AG04450 (cell line): ENCODE measurements around the gene CDK16. TPM values are rescaled to one million over a fixed set of nuclear protein-coding genes. Genes with fewer than 3 reads are reported as not detected.

Source experiments
- CTCF ChIA-PET: fragments of 300-600, 350-600 bp; formaldehyde crosslinking; extraction: SDS; loops from one replicate; lab custom pipeline; 2022; ENCODE audit warnings: antibody characterized with exemption, inconsistent platforms; lab: Charles Lee
- POLR2A ChIA-PET: fragments of 350-600 bp; formaldehyde crosslinking; extraction: SDS; loops from one replicate; lab custom pipeline; 2021; ENCODE audit warnings: antibody characterized with exemption, inconsistent platforms; lab: Yijun Ruan, JAX
- DNase-seq: peaks from one replicate; pipeline ENCODE4 v3.0.0-alpha.2; 2011; ENCODE audit warnings: low read depth, low spot score
- H3K27ac ChIP-seq: one replicate; pipeline ENCODE4 v1.5.1; 2012; ENCODE audit warnings: low read depth, low read length, control low read depth
- H3K27me3 ChIP-seq: one replicate; pipeline ENCODE4 v1.6.0; 2012; ENCODE audit warnings: low read length; ENCODE audit not compliant: control insufficient read depth, insufficient read depth
- H3K4me3 ChIP-seq: 2 replicates; pipeline ENCODE4 v1.5.1; 2011; ENCODE audit warnings: mild to moderate bottlenecking, low read depth, low read length, control low read depth
- H3K9me3 ChIP-seq: 2 replicates; pipeline ENCODE4 v1.5.1; 2012; ENCODE audit warnings: low read length; ENCODE audit not compliant: control insufficient read depth, insufficient read depth
- polyA plus RNA-seq: library from polyadenylated mRNA; depleted of rRNA; stranded (reverse); fragments of >200 nt; gene quantifications from 2 replicates; pipeline ENCODE4 v1.2.3, GENCODE V29; 2011
- TF ChIP-seq, protein P1 (sequence below): IDR thresholded peaks from 2 replicates; pipeline ENCODE4 v1.5.1; 2011; ENCODE audit warnings: low read depth, low read length, control low read depth, inconsistent platforms

CDK16 gene
- polyA plus RNA-seq, 1 experiment = 89.9 TPM

DNA sequence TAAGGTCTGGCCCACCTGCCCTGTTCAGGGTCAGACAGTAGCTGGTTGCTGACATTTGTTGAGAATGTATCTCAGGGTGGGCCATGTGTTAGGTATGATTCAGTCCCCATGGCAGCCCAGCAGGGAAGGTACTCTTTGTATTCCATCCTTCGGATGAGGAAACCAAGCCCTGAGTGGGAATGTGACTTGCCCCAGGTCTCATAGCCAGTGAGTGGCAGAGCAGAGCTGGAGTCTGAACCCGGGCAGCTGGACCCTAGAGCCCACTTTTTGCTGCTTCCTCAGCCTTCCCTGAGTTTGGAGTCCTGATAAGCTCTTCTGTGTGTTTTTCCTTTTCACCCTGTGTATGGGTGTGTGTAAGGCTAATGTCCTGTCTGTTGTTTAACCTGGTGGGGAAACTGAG, 46.5 kb upstream of the CDK16 start:
- Histone ChIP-seq H3K4me3 (no peak overlapping the region), H3K9me3 (no peaks in the 10 kb centered on the region; the same call in 1 of the 2 replicates), H3K27ac (no peak overlapping the region), H3K27me3 (no peaks in the 10 kb centered on the region)
- ChIA-PET POLR2A (no interaction called here), CTCF (interaction anchor here (0.7 kb wide), 1 partner anchor 27 kb away, joined by 3 read pairs; the partner anchor contains the start of gene RBM10)
- TF ChIP-seq, protein P1, sequence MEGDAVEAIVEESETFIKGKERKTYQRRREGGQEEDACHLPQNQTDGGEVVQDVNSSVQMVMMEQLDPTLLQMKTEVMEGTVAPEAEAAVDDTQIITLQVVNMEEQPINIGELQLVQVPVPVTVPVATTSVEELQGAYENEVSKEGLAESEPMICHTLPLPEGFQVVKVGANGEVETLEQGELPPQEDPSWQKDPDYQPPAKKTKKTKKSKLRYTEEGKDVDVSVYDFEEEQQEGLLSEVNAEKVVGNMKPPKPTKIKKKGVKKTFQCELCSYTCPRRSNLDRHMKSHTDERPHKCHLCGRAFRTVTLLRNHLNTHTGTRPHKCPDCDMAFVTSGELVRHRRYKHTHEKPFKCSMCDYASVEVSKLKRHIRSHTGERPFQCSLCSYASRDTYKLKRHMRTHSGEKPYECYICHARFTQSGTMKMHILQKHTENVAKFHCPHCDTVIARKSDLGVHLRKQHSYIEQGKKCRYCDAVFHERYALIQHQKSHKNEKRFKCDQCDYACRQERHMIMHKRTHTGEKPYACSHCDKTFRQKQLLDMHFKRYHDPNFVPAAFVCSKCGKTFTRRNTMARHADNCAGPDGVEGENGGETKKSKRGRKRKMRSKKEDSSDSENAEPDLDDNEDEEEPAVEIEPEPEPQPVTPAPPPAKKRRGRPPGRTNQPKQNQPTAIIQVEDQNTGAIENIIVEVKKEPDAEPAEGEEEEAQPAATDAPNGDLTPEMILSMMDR = no peak
- DNase-seq = no peak

DNA sequence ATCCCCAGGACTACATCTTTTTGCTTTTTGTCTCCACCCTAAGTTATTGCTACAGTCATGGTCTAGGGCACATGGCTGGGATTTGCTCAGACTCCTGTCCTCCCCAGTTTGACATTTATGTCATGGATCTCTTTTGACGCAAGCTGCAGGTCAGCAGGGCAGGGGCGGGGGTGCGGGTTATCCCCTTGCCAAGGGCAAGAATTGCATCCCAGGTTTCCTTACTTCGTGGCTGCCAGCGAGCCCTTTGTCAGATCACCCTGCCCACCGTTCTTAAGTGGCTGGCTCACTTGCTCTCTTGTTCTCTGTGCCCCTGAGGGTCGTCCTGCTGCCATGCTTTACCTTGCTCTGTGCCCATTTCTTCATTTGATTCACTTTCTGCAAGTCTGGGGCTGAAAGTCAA, 45.9 kb upstream of the CDK16 start:
- ChIA-PET CTCF (no interaction called here), POLR2A (no interaction called here)
- TF ChIP-seq, protein P1 = no peak
- no peak overlapping the region for H3K27ac ChIP-seq
- no peaks in the 10 kb centered on the region; the same call in 1 of the 2 replicates for H3K9me3 ChIP-seq
- H3K4me3 ChIP-seq = no peak overlapping the region
- H3K27me3 ChIP-seq = no peaks in the 10 kb centered on the region
- DNase-seq = no peak

DNA sequence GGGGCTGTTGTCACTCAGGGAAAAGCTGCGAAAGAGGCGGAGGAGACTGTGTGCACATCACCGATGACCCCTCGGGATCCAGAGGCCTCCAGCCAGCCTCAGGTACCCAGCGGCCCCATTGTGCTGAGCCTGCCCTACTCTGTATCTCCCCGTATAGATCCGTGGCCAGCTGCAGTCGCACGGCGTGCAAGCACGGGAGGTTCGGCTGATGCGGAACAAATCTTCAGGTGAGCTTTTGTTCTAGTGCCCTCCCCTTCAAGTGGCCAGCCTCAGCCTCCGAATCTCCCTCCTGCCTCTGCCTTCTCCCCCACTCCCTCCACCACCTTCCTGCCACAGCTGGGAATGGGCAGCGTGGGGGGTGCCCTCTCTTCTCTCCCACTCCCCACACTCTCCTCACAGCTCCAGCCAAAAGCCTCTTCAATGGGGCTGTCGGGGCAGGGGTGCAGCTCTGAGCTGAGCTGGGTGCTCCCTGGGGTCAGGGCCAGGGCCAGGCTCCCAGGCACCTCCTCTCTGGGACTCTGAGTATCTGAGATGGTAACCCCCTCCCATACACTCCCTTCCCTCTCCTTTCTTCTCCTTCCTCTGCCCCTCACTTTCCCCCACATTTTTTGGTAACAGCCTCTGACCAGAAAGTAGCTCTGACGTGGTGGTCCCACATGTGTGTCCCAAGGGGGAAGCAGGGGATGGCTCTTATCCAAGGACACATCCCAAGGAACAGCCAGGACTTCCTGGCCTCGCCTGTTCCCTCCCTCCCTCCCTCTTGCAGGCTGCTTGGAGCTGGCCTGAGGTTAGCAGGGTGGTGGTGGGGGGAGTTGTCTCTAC, 45.3 kb upstream of the CDK16 start:
- CTCF ChIA-PET = no interaction called here
- POLR2A ChIA-PET = no interaction called here
- H3K27me3 ChIP-seq = no peaks in the 10 kb centered on the region
- no peak overlapping the region for H3K27ac ChIP-seq
- H3K9me3 ChIP-seq = no peaks in the 10 kb centered on the region; the same call in 1 of the 2 replicates
- TF ChIP-seq, protein P1 = no peak
- H3K4me3 ChIP-seq = no peak overlapping the region
- DNase-seq = no peak

DNA sequence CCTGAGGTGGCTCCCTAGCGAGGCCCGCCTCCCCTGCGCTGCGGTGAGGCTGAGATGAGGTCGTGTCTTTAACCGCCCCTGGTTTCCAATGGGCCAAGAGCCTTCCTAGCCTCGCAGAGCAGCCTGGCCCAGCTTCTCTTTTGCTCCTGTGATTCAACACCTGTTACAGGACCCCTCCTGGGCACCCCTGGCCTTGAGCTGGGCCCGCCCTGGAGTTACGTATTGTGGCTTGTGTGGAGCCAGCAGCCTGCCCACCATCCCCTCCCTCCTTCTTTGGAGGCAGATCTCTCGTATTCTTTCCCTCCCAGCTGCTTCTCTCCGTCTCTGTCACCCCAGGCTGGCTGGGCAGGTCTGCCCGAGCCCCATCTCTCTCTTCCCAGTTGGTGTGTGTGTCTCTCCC, 44.1 kb upstream of the CDK16 start:
- POLR2A ChIA-PET = no interaction called here
- TF ChIP-seq, protein P1 = no peak
- Histone ChIP-seq H3K9me3 (no peaks in the 10 kb centered on the region; the same call in 1 of the 2 replicates), H3K4me3 (no peak overlapping the region), H3K27ac (no peak overlapping the region), H3K27me3 (no peaks in the 10 kb centered on the region)
- CTCF ChIA-PET = no interaction called here
- DNase-seq = no peak

DNA sequence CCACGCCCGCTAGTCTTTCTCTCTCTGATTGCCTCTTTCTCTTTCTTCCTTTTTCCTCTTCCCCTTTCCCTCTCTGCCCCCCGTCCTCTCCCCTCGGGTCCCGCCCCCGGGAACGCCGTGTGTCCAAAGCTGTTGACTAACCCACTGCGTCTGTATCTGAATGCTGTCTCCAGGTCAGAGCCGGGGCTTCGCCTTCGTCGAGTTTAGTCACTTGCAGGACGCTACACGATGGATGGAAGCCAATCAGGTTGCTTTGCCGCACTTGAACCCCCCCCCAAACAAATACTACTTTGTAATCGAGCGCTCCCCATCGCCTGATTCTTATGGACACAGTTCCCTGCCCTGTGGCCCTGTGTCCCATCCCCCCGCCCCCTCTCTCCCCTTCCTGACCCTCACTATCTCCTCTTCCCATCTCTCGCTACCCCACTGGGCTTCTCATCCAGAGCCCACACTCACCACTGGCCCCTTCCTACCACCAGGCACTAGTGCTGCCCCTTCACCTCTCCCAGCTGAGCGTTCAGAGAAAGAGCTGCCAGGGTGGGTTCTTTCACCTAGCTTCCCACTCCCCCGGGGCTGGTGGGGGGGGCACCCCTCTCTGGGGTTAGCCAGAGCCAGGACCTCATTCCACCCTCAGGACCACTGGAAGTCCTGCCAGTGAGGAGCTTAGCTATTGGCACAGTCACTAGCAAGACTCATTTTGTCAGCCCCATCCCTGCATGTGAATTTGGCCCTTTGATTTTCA, 43.5 kb upstream of the CDK16 start:
- H3K27ac ChIP-seq = no peak overlapping the region
- DNase-seq = no peak
- POLR2A ChIA-PET = no interaction called here
- TF ChIP-seq, protein P1 = no peak
- no peaks in the 10 kb centered on the region for H3K27me3 ChIP-seq
- no peak overlapping the region for H3K4me3 ChIP-seq
- CTCF ChIA-PET = no interaction called here
- no peaks in the 10 kb centered on the region for H3K9me3 ChIP-seq
